A549 treated with dexamethasone at 1 μM for 4 hours (cell line): Measurements from ENCODE around the gene CRADD. TPM values are rescaled to one million over a fixed set of nuclear protein-coding genes. Genes with fewer than 3 reads are reported as not detected.

ENCODE experiments used
- total RNA-seq: library from RNA; stranded (reverse); fragments of 200-300 nt; extraction: Qiagen RNA extraction; gene quantifications from 5 replicates; pipeline ENCODE4 v1.2.3, GENCODE V29; 2022

Gene CRADD
- 8.8 to 13.3 TPM (median 9.2 TPM) in 5 replicates for total RNA-seq

GRCh38 chr12:93677195-93678064 lies at the start of gene CRADD:
CRADD (plus strand) TSS chr12:93677375.

Other genes with a start within 250 kb of the CRADD start
- 146 to 193 TPM (median 152 TPM) in 5 replicates for gene UBE2N, start 235.4 kb upstream of the CRADD start, total RNA-seq
- gene MRPL42, start 209.9 kb upstream of the CRADD start, total RNA-seq, result 47.6 to 56.0 TPM (median 49.8 TPM) in 5 replicates
- gene SOCS2, start 104.7 kb upstream of the CRADD start, total RNA-seq, result 13.6 to 23.1 TPM (median 15.8 TPM) in 5 replicates